GM21515 (cell line): ENCODE measurements around the gene OR51A4.
"Not testable (repeated sequence)": the region's sequence is repeated elsewhere in the genome, so short reads cannot be mapped to it uniquely, and the experiment has no call there.

Experiments used
- ATAC-seq: cut with Tn5 transposase; IDR thresholded peaks from one replicate; pipeline ENCODE4 v1.9.1; 2021; ENCODE audit not compliant: unreplicated experiment

Gene OR51A4

GRCh38 chr11:4947505-4947904 is at the start of gene OR51A4:
OR51A4 (minus strand) TSS chr11:4947605; CDS start chr11:4947100, 505 bp downstream.
- no peak for ATAC-seq

- no peak for ATAC-seq
These were observed 47.1 kb upstream of the OR51A4 start, which contains the start of gene OR51L1 for GRCh38 chr11:4994551-4994950. OR51L1 (plus strand) TSS chr11:4994851; CDS start chr11:4998983, 4,132 bp downstream.

- no peak for ATAC-seq
These were observed 43.7 kb upstream of the OR51A4 start for GRCh38 chr11:4991060-4991459.

GRCh38 chr11:4983841-4984240 is 36.4 kb upstream of the OR51A4 start:
- no peak for ATAC-seq

- no peak for ATAC-seq
These were observed 35.3 kb upstream of the OR51A4 start for GRCh38 chr11:4982678-4983077.

- ATAC-seq = no peak
These were observed 31.6 kb upstream of the OR51A4 start for GRCh38 chr11:4979036-4979435.

GRCh38 chr11:4975436-4975835 is 28.0 kb upstream of the OR51A4 start:
- no peak for ATAC-seq

GRCh38 chr11:4962816-4963215 is 15.4 kb upstream of the OR51A4 start:
- ATAC-seq = no peak

GRCh38 chr11:4960877-4961276 is 13.5 kb upstream of the OR51A4 start:
- ATAC-seq = no peak

- ATAC-seq = no peak
These were observed 10.0 kb upstream of the OR51A4 start for GRCh38 chr11:4957396-4957795.

- ATAC-seq = not testable (repeated sequence)
These were observed 8.2 kb upstream of the OR51A4 start, which contains the start of gene OR51A2 for GRCh38 chr11:4955613-4956012. OR51A2 (minus strand) TSS chr11:4955713; CDS start chr11:4955713, 0 bp downstream.

GRCh38 chr11:4936745-4937144 is 10.7 kb downstream of the OR51A4 start:
- ATAC-seq = no peak

GRCh38 chr11:4932751-4933150 is 14.7 kb downstream of the OR51A4 start:
- ATAC-seq = no peak

- ATAC-seq = no peak
These were observed 20.8 kb downstream of the OR51A4 start for GRCh38 chr11:4926608-4927007.

GRCh38 chr11:4924239-4924638 is 23.2 kb downstream of the OR51A4 start, which contains the start of gene OR51G1:
OR51G1 (minus strand) TSS chr11:4924339; CDS start chr11:4924339, 0 bp downstream.
- no peak for ATAC-seq

GRCh38 chr11:4922304-4922703 is 25.1 kb downstream of the OR51A4 start:
- ATAC-seq = no peak

- ATAC-seq = no peak
These were observed 25.6 kb downstream of the OR51A4 start for GRCh38 chr11:4921796-4922195.

GRCh38 chr11:4919250-4919649 is 28.2 kb downstream of the OR51A4 start, which contains the start of gene OR51G2:
OR51G2 (minus strand) TSS chr11:4919350; CDS start chr11:4915663, 3,687 bp downstream.
- ATAC-seq = no peak

- no peak for ATAC-seq
These were observed 30.8 kb downstream of the OR51A4 start for GRCh38 chr11:4916581-4916980.

- no peak for ATAC-seq
These were observed 43.9 kb downstream of the OR51A4 start, which contains the start of gene OR51A7 for GRCh38 chr11:4903484-4903883. OR51A7 (plus strand) TSS chr11:4903783; CDS start chr11:4907370, 3,587 bp downstream.
